ENCODE measurements around the gene GPR17.

Gene GPR17

DNA sequence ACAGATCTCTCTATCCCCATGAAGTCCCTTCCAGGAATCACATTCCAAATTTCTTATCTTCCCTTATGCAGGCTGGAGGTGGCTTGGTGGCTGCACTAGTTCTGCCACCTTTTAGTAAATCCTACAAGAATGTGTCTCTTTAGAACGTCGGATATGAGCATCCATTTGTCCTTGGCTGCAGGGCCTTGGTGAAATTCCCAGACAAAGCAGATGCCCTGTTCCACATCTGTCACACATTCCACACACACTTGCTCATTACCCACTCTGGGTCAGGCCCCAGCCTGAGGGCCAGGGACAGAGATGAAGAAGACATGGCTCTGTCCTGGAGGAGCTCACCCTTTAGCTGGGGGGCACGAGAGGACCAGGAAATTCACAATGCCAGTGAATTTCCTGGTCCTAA lies 31.2 kb upstream of the GPR17 start:
- no peak for DNase-seq

DNA sequence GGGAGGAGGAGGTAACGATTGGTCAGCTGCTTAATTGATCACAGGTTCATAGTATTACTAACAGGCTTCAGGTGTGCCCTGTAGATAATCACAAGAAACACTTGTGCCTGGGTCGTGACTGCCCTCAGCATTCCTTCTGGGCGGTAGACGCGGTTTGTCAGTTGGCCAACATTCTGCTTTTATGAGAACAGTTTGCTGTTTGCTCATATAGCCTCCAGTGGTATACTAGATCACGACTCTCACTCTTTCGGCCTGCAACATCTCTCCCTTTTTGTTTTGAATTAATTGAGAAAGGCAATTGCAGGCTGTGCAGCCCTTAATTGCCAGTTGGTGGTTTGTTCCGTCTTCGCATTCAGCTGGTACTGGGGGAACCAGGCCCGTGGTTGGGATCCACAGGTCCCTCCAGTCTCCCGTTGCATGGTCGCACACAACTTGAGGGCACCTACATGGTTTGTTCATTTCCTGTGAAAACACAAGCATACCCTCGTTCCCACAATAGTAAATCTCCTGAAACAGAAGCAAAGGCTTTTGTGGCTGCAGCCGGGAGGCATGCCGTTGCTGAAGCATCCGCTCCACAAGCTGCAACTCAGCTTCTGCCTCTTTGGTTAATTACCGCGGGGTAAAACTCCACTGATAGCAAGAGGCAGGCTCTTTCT lies 30.3 kb upstream of the GPR17 start:
- peak; percentile 21 for DNase-seq

DNA sequence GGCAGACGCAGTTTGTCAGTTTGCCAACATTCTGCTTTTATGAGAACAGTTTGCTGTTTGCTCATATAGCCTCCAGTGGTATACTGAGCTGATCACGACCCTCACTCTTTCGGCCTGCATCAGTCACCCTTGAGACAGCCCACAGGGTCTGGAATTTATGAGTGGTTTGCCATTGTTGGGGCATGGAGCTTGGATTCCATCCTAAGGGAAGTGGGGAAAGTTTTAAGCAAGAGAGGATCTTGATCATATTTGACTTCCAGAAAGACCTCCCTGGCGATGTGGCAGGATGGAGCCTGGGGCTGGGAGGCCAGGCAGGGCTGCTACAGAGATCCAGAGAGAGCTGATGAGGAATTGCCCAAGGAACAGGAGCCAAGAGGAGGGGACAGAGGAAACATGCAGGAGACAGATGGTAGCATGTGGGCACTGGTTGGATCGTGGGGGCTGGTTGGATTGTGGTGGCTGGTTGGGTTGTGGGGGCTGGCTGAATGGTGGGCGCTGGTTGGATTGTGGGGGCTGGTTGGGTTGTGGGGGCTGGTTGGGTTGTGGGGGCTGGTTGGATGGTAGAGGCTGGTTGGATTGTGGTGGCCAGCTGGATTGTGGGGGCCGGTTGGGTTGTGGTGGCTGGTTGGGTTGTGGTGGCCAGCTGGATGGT lies 27.3 kb upstream of the GPR17 start:
- DNase-seq = no peak

DNA sequence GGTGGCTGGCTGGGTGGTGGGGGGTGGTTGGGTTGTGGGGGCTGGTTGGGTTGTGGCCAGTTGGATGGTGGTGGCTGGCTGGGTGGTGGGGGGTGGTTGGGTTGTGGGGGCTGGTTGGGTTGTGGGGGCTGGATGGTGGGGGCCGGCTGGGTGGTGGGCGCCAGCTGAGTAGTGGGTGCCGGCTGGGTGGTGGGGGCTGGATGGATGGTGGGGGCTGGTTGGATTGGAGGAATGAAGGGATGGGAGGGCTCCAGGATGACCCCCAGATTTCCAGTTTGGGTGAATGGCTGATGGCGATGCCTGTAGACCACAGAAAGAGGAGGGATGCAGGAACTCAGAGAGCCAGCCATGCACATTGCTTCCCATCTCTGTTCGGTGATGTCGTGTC lies 26.8 kb upstream of the GPR17 start:
- DNase-seq = peak; percentile 21

DNA sequence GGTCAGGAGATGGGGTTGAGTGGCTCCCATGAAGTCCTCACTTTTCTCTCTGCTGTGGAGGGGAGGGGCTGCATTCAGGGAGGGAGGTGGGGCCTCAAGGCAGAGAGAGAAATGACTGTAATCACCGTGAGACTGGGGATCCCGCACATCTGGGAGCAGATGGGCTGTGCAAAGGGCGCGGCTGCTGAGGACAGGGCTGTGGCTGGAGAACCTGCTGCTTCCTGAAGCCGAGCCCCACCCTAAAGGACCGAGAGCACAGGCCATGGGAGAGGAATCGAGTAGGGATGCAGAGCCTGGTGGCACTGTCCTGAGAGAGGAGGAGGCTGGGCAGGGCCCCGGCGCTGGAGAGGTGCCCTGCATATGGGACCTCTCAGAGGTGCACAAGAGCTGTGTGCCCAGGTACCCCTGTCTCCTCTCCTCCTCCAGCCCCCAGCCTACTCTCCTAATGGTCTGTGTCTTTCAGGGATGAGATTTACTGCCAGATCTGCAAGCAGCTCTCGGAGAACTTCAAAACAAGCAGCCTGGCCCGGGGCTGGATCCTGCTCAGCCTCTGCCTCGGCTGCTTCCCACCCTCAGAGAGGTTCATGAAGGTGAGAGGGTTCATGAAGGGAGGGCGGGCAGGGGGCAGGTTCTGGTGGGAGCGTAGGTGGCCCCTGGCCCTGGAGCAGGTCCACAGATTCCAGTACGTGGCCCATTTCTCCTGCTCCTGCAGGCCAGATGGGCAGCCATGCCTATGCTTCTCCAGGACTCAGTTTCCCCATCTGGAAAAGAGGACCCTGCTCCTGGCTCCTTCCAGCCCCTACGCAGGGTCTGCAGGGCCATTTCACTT lies 25.9 kb upstream of the GPR17 start:
- DNase-seq = no peak

DNA sequence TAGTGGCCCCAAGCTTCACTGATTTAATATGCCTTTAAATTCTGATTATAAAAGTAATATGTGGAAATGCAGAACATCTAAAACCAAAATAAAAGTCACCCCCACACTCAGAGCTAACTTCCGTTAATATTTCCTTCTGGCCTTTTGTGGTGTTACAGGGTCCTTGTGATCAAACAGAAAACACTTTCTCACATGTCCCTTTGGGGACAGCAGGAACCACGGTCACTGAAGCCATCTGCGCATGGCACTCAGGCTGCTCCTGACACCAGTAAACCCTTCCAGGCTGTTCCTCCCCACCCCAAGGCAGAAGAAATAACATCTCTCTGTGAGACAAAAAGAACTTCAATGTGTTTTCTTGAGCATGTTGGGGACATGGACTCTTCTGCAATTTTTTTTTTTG lies 25.1 kb upstream of the GPR17 start:
- DNase-seq = no peak

DNA sequence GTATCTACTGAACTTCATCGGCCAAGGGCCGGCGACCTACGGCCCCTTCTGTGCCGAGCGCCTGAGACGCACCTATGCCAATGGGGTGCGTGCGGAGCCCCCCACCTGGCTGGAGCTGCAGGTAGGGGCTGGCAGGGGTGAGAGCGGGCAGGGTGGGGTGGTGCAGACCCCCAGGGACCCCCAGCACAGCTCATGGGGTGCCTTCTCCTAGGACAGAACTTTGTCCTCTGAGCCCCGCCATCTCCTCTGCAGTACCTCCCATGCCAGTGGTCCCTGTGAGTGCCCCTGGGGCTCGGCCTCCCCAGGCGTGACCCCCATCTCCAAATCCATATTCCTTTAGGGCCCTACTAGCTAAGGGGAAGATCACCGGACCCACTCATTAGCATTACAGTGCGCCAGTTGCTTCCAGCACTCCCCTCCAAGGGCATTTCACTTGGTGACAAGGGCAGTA lies 23.9 kb upstream of the GPR17 start:
- DNase-seq = no peak

DNA sequence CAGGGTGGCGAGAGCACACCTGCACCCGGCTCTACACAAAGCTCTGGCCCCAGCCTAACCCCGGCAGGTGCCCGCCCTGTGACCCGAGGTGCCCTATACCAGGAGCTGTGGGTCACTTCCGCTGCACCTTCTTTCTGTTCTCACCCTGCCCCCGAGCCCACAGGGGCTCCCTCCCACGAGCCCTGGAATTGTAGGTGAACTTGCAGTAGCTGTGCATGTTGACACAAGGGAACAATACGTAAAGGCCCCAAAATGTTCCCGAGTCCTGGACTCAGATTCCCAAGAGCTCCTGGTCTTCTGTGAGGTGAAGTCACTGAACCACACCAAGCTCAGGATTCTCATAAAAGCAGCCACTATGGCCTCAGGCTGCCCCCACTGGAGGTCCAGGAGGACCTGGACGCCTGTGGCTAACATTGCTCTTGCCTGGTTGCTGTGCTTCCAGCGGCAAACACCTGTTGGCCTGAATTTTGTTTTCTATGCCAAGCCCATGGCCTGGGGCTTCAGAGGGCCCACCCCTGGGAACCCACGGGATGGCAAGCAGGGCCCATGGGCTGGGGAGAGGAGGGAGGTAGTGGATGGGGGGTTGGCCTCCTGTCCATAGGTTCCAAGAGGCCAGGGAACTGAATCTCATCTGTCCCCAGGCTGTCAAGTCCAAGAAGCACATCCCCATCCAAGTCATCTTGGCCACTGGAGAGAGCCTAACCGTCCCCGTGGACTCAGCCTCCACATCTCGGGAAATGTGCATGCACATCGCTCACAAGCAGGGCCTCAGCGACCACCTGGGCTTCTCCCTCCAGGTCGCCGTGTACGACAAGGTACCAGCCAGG lies 23.2 kb upstream of the GPR17 start:
- DNase-seq = peak; percentile 13

DNA sequence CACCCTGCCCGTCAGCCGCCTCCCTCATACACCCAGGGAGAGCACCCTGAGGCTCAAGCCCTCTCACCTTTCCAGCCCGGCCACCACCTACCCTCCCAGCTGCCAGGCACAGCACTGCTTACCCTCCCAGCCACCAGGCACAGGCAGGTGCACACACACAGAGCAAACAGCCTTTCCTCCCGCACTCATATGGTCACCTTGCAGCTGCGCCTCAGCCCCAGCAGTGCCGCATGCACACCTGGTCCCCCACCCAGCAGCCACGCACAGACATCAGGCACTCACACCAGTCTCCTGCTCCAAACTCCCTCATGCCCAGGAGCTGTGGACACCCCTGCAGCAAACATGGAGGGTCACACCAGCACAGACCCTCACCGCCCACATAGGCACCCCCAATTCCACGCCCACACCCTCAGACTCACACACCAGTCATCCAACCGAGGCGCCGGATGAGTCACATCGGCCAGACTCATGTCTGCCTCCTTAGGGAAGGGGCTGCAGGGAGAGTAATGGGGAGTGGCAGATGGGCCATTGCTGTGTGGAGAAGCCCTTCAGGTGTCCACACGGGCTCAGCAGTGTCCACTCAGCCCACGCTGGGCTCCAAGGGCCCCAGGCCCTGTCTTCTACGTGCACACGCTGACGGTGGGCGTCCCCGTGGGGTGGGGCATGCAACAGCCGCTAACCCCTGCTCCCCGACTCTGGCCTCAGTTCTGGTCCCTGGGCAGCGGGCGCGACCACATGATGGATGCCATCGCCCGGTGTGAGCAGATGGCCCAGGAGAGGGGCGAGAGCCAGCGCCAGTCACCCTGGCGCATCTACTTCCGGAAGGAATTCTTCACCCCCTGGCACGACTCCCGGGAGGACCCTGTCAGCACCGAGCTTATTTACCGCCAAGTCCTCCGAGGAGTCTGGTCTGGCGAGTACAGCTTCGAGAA lies 22.3 kb upstream of the GPR17 start:
- no peak for DNase-seq

DNA sequence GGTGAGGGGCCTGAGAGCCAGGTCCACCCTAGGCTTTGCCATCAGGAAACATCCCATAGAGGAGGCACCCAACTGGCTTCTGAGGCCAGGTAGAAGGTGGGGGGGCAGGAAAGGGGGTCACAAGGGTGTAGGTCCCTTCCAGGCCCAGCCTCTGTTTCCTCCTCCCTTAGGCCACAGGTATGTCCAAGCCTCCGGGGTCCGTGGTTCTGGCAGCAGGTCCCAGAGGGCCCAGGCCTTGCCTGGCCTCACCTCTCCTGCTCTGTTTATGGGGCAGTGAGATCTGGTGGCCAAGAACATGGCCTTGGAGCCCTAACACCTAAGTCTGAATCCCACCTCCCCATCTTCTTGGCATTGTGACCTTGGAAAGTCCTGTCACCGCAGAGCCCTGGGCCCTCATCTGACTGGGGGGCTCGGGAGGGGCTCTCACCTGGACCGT lies 21.6 kb upstream of the GPR17 start:
- no peak for DNase-seq

DNA sequence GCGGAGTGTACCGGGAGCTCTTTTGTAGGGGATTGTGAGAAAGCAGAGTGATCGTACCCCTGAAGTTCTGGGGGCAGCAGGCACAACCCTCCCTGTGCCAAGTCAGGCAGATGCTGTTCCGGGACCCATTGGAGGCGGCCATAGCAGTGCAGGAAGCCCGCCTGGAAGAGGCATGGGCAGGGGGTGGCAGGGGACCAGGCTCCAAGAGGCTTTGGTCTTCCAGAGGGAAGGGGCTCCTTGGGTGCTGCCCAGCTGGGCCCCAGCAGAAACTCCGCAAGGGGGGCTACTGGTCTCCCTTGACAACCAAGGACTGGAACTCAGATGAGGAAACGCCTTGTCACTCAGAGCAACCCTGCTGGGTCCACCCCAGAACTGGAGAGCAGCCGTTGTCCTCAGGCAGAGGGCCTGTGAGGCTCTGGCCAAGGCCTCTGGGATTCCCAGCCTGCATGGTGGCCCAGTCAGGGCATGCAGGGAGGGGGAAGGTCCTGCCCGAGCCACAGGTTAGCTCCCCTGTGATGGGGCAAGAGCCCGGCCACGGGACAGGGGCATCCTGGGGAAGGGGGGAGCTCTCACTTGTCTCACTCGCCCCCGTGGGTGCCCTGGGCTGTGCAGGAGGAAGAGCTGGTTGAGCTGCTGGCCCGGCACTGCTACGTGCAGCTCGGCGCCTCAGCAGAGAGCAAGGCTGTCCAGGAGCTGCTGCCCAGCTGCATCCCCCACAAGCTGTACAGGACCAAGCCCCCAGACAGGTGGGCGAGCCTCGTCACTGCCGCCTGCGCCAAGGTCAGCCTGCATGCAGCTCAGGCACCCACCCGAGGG lies 21.0 kb upstream of the GPR17 start:
- peak; percentile 24 for DNase-seq

DNA sequence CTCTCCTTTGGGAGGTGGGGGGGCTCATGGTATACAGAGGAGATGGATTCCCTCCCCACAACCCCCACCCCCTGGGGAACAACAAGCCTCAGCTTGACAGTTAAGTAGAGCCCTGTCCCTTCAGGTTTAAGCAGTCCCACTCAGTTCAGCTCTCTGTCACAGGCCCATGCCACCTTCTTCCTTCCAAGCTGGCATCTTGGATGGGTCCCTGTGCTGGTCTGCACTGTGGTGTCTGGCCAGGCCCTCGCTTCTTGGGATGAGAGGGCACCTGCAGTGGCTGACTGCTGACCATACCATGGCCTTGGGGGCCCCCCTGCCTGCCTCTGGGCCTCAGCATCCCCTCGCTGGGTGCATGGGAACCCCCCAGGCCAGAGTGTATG lies 20.4 kb upstream of the GPR17 start:
- DNase-seq = peak; percentile 20

DNA sequence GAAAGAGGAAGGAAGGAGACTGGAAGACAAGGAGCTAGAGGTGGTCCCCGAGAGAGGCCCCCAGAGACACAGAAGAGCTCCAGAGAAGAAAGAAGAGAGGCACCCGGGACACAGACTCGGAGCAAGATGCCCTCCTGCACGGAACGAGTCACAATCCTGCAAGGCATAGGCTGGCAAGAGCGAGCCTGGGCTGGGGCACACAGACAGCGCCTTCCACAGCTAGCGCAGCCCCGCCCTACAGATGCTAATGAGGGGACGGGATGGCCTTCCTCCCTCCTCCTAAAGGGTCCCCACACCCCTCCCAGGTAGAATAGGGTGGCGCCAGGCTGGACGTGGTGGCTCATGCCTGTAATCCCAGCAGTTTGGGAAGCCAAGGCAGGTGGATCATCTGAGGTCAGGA lies 19.8 kb upstream of the GPR17 start:
- DNase-seq = peak; percentile 19

DNA sequence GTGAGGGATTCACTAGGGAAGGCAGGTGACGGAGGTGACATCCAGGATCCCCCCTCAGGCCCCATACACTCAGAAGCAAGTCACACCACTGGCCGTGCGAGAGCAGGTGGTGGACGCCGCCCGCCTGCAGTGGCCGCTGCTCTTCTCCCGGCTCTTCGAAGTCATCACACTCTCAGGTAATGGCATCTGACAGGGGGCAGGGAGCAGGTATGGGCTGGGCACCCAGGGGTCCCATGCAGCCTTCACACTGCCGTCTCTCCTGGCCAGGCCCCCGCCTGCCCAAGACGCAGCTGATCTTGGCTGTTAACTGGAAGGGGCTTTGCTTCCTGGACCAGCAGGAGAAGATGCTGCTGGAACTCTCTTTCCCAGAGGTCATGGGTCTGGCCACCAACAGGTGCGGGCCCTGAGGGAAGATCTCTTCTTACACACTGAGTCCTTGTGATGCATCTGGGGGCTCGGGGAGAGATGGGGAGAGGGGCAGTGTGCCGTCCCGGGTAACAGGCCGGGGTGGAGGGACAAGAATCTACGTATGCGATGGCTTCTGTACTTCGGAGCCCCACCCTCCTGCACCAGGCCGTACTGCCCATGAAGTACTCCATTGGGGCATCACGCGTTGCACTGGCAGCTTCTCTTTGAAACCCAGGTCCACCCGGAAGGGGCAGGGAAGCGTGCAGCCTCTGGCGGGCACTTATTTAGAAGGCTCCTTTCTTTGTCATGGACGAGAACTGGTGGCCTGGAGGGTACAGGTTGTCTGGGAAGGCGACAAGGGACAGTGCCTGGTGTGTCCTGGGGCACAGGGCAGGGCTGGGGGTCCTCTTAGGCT lies 18.8 kb upstream of the GPR17 start:
- DNase-seq = no peak

DNA sequence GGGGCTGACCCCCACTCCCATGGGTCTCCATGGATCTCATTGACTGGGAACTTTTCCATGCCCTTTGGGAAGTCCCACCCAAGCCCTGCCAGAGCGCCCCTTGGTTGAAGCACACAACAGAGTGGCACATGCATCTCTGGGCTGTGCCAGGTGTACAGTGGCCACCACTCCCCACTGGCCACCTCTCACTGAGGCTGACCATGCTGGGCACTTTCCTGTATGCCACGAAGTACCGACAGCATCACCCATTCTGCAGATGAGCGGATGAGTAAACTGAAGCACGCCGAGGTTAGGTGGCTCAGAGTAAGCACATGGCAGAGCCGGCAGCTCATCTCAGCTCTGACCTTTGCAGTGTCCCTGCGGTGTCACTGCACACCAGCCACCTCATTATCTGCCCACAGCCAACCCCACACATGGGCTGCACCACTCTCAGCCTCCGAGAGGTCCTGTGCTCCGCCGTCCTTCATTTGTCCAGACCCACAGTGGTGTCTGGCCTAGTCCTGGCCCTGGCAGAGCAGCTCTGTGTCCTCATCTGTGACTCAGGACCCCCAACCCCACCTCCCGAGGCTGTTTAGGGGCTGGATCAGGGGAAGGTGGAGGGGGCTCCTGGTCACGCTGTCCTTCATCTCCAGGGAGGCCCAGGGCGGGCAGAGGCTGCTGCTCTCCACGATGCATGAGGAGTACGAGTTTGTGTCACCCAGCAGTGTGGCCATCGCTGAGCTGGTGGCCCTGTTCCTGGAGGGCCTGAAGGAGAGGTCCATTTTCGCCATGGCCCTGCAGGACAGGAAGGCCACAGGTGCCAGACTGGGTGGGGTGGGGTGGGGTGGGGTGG lies 18.0 kb upstream of the GPR17 start:
- no peak for DNase-seq

DNA sequence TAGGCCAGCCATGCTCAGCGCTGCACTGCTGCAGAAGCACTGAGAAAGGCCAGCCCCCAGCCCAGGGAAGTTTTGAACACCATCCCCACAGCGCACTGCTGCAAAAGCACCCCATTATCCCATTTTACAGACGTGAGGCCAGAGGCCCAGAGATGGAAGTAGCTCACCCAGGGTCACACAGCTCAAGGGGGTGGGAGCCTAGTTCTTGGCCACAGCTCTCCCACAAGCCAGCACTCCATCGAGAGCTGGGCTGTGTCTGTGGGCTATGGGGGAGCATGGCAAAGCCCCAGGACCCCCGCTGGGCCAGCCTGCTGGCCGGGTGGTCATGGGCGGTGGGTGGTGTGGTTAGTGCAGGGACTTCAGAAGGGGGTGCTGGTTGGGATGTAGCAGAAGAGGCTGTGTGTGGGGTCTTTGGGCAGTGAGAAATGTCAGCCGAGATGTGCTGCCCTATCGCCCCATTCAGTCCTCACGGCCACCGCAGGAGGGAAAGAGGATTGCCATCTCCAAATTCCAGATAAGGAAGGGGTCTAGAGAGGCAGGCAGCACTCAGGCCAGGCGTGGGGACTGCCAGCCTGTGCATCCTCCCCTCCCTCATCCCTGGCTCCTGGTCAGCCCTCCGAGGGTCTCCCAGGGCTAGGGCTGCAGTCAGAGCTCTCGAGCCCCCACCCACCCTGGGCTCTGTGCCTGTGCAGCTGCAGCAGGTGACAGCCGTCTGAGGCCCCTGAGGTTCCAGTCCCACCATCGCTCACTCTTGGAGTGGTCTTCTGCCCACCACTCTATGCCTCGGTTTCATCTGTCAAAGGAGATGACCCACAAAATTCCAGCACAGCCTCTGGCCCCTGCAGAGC lies 17.0 kb upstream of the GPR17 start:
- DNase-seq = no peak

DNA sequence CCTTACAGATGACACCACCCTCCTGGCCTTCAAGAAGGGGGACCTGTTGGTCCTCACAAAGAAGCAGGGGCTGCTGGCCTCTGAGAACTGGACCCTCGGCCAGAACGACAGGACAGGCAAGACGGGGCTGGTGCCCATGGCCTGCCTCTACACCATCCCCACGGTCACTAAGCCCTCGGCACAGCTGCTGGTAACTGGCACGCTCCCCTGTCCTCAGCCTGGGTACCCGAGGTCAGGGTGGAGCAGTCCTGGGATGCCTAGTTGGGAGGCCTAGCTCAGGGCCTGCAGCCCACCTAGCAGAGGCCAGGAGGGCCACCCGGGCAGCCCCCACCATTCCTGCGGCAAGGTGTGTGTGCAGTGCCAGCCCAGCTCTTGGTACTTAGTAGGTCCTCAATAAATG lies 16.3 kb upstream of the GPR17 start:
- no peak for DNase-seq

Measured in left hindlimb (tissue), 1 donor.